ENCODE results near the gene MRPL46.
"Not testable (repeated sequence)": the region's sequence is repeated elsewhere in the genome, so short reads cannot be mapped to it uniquely, and the experiment has no call there.

MRPL46 gene

GRCh38 chr15:88447206-88447605 is 20.0 kb downstream of the MRPL46 start:
- Mint-ChIP-seq H3K4me3 (no peak overlapping the region), H3K27me3 (ENCODE audit: low read depth) (peaks cover 24% of the 10 kb centered on the region)

GRCh38 chr15:88441076-88441730 is 26.0 kb downstream of the MRPL46 start:
- no peak for TF ChIP-seq CTCF (IDR thresholded peaks at IDR 0.05; ENCODE audit: unreplicated experiment in 3 of 3)
- Mint-ChIP-seq H3K9me3 (peaks cover 24% of the 10 kb centered on the region), H3K27me3 (ENCODE audit: low read depth) (peaks cover 25% of the 10 kb centered on the region), H3K27ac (no peak overlapping the region), H3K4me1 (no peaks in the 10 kb centered on the region), H3K36me3 (ENCODE audit: low read depth) (no peaks in the 10 kb centered on the region), H3K4me3 (no peak overlapping the region)

More at GRCh38 chr15:88447206-88447605, 20.0 kb downstream of the MRPL46 start:
- no peaks in the 10 kb centered on the region for H3K36me3 Mint-ChIP-seq (ENCODE audit: low read depth)
- H3K9me3 Mint-ChIP-seq = peaks cover 24% of the 10 kb centered on the region
- no peak for TF ChIP-seq CTCF (IDR thresholded peaks at IDR 0.05; ENCODE audit: unreplicated experiment in 3 of 3)
- no peaks in the 10 kb centered on the region for H3K4me1 Mint-ChIP-seq
- H3K27ac Mint-ChIP-seq = no peak overlapping the region

- H3K27me3 Mint-ChIP-seq (ENCODE audit: low read depth) = peaks cover 29% of the 10 kb centered on the region
- H3K36me3 Mint-ChIP-seq (ENCODE audit: low read depth) = no peaks in the 10 kb centered on the region
- TF ChIP-seq CTCF (IDR thresholded peaks at IDR 0.05; ENCODE audit: unreplicated experiment in 3 of 3) = no peak
- H3K4me1 Mint-ChIP-seq = no peaks in the 10 kb centered on the region
- peaks cover 20% of the 10 kb centered on the region for H3K9me3 Mint-ChIP-seq
- no peak overlapping the region for H3K4me3 Mint-ChIP-seq
- H3K27ac Mint-ChIP-seq = no peak overlapping the region
Measured at GRCh38 chr15:88440021-88440420, 27.2 kb downstream of the MRPL46 start.

- no peaks in the 10 kb centered on the region for H3K4me1 Mint-ChIP-seq
- H3K27me3 Mint-ChIP-seq (ENCODE audit: low read depth) = peaks cover 34% of the 10 kb centered on the region
- H3K27ac Mint-ChIP-seq = no peak overlapping the region
- peaks cover 4% of the 10 kb centered on the region for H3K9me3 Mint-ChIP-seq
- TF ChIP-seq CTCF (IDR thresholded peaks at IDR 0.05; ENCODE audit: unreplicated experiment in 3 of 3) = no peak
- H3K36me3 Mint-ChIP-seq (ENCODE audit: low read depth) = no peaks in the 10 kb centered on the region
- H3K4me3 Mint-ChIP-seq = no peak overlapping the region
Measured at GRCh38 chr15:88438181-88438580, 29.0 kb downstream of the MRPL46 start.

- H3K9me3 Mint-ChIP-seq; H3K4me1 Mint-ChIP-seq; H3K36me3 Mint-ChIP-seq (ENCODE audit: low read depth); H3K27ac Mint-ChIP-seq; H3K4me3 Mint-ChIP-seq: not testable (repeated sequence)
- peaks cover 23% of the 10 kb centered on the region for H3K27me3 Mint-ChIP-seq (ENCODE audit: low read depth)
Measured at GRCh38 chr15:88434106-88434505, 33.1 kb downstream of the MRPL46 start.

GRCh38 chr15:88433046-88433685 is 34.0 kb downstream of the MRPL46 start:
- H3K27ac Mint-ChIP-seq = no peak overlapping the region
- H3K4me1 Mint-ChIP-seq = no peaks in the 10 kb centered on the region
- no peak for TF ChIP-seq CTCF (IDR thresholded peaks at IDR 0.05; ENCODE audit: unreplicated experiment in 3 of 3)
- no peaks in the 10 kb centered on the region for H3K9me3 Mint-ChIP-seq
- H3K36me3 Mint-ChIP-seq (ENCODE audit: low read depth) = no peaks in the 10 kb centered on the region
- no peak overlapping the region for H3K4me3 Mint-ChIP-seq
- H3K27me3 Mint-ChIP-seq (ENCODE audit: low read depth) = peaks cover 28% of the 10 kb centered on the region

Measured in nephron (organoid).